Measurements from ENCODE around the gene PPIL6. TPM values are rescaled to one million over a fixed set of nuclear protein-coding genes. Genes with fewer than 3 reads are reported as not detected.

The PPIL6 gene
- total RNA-seq, 1 donor from 2014 or later = 4.2 TPM

DNA sequence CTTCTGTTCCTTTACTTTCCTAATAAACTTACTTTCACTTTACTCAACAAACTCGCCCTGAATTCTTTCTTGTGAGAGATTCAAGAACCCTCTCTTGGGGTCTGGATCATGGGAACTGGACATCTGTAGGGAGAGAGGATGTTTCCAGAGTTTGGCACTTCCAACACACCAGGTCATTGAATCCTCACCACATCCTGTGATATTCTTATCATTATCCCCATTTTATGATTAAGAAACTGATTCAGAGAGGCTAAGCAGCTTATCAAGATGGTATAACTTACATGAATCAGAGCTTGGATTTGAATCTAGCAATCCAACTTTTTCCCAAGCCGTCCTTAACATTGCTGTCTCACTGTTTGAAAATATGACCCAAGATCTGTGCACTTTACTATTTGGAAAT lies 15.5 kb downstream of the PPIL6 start:
- ATAC-seq (no peak), DNase-seq (no peak)
- H3K4me1 ChIP-seq = no peaks in the 10 kb centered on the region
- no peak overlapping the region for H3K27ac ChIP-seq
- intact Hi-C loops (cut with DNase I) = no loop called here
- H3K9me3 ChIP-seq = no peaks in the 10 kb centered on the region
- TF ChIP-seq, protein P1, sequence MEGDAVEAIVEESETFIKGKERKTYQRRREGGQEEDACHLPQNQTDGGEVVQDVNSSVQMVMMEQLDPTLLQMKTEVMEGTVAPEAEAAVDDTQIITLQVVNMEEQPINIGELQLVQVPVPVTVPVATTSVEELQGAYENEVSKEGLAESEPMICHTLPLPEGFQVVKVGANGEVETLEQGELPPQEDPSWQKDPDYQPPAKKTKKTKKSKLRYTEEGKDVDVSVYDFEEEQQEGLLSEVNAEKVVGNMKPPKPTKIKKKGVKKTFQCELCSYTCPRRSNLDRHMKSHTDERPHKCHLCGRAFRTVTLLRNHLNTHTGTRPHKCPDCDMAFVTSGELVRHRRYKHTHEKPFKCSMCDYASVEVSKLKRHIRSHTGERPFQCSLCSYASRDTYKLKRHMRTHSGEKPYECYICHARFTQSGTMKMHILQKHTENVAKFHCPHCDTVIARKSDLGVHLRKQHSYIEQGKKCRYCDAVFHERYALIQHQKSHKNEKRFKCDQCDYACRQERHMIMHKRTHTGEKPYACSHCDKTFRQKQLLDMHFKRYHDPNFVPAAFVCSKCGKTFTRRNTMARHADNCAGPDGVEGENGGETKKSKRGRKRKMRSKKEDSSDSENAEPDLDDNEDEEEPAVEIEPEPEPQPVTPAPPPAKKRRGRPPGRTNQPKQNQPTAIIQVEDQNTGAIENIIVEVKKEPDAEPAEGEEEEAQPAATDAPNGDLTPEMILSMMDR (IDR thresholded peaks at IDR 0.05) = no peak
- H3K27me3 ChIP-seq = no peaks in the 10 kb centered on the region
- no peaks in the 10 kb centered on the region for H3K36me3 ChIP-seq
- H3K4me3 ChIP-seq = no peak overlapping the region

DNA sequence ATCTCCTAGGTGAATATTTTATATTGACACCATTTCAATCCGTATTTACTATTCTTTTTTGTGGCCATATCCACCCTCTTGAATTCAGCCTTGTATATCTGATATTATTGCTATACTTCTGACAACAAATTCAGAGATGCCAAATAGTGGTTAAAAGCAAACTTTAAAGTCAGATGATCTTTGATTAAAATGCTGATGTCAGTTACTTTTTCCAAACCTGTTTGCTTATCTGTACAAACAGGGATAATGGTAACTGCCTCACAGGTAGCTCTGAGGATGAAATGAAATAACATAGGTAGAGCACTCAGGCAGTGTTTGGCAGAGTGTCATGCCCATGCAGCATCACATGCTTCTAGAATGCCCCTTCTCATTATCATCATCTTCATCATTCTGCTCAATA lies 19.2 kb downstream of the PPIL6 start:
- H3K27me3 ChIP-seq = no peaks in the 10 kb centered on the region
- no peak overlapping the region for H3K27ac ChIP-seq
- no peaks in the 10 kb centered on the region for H3K36me3 ChIP-seq
- no peak overlapping the region for H3K4me3 ChIP-seq
- intact Hi-C loops (cut with DNase I) = no loop called here
- DNase-seq (no peak), ATAC-seq (no peak)
- TF ChIP-seq, protein P1 (IDR thresholded peaks at IDR 0.05) = no peak
- no peaks in the 10 kb centered on the region for H3K4me1 ChIP-seq
- H3K9me3 ChIP-seq = no peaks in the 10 kb centered on the region

DNA sequence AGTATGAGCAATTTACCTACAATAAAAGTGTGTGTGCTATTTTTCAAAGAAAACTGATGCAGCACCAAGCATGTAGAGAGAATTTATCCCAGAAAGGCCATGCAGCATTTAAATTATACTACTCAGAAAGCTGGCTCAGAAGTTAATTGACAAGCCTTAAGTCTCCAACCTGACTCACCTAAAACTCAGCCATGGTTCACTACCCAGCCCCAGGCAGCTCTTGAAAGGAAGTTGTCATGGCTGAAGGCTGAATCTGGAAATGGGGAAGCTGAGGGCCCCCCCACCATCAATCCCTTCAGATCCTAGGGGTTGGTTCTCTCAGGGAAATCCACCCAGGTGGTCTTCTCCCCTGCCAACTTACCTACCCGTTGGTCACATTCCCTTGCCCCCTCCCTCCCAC lies 19.7 kb downstream of the PPIL6 start:
- no peaks in the 10 kb centered on the region for H3K36me3 ChIP-seq
- TF ChIP-seq, protein P1 (IDR thresholded peaks at IDR 0.05) = no peak
- no peak overlapping the region for H3K4me3 ChIP-seq
- no peak for ATAC-seq
- DNase-seq = no peak
- H3K27ac ChIP-seq = no peak overlapping the region
- no peaks in the 10 kb centered on the region for H3K4me1 ChIP-seq
- no peaks in the 10 kb centered on the region for H3K27me3 ChIP-seq
- intact Hi-C loops (cut with DNase I) = no loop called here
- no peaks in the 10 kb centered on the region for H3K9me3 ChIP-seq

DNA sequence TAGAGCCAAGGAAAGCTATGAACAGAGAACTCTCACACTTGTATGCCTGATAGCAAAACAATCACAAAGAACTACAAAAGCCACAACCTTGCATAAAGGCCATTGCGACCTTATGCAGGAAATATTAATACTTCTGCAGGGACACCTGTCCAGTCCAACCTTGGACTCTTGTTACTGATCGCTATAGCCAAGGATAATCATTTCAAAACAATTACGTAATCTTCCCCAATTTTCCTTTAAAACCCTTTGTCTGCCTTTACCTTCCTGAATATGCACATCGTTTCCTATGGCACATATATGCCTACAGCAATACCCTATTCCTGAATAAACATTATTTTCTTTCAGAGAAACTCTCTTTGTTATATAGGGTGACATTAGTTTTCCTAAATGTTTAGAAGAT lies 22.8 kb downstream of the PPIL6 start:
- Histone ChIP-seq H3K27ac (no peak overlapping the region), H3K27me3 (no peaks in the 10 kb centered on the region), H3K36me3 (no peaks in the 10 kb centered on the region), H3K9me3 (no peaks in the 10 kb centered on the region), H3K4me1 (no peaks in the 10 kb centered on the region), H3K4me3 (no peak overlapping the region)
- intact Hi-C loops (cut with DNase I) = no loop called here
- ATAC-seq = no peak
- TF ChIP-seq, protein P1 (IDR thresholded peaks at IDR 0.05) = no peak
- no peak for DNase-seq

DNA sequence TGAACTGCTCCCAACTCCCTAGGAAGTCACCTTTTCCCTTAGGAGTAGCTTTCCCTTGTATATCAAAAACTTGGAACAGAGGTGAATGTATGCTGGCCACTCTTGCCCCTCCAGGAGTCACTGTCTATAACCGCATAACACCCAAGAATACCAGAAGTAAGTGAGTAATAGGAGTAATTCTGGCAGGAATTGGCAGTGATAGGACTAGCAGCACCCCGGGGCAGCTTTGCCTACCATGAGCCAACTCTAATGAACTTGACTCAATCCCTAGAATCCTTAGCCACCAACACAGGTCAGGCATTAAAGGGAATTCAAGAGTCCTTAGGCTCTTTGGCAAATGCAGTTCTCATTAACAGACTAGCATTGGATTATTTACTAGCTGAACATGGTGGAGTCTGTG lies 29.4 kb downstream of the PPIL6 start:
- H3K4me3 ChIP-seq = no peak overlapping the region
- ATAC-seq (no peak), DNase-seq (no peak)
- no peaks in the 10 kb centered on the region for H3K27me3 ChIP-seq
- no peak overlapping the region for H3K27ac ChIP-seq
- TF ChIP-seq, protein P1 (IDR thresholded peaks at IDR 0.05) = no peak
- H3K9me3 ChIP-seq = no peaks in the 10 kb centered on the region
- H3K36me3 ChIP-seq = no peaks in the 10 kb centered on the region
- intact Hi-C loops (cut with DNase I) = no loop called here
- no peaks in the 10 kb centered on the region for H3K4me1 ChIP-seq

DNA sequence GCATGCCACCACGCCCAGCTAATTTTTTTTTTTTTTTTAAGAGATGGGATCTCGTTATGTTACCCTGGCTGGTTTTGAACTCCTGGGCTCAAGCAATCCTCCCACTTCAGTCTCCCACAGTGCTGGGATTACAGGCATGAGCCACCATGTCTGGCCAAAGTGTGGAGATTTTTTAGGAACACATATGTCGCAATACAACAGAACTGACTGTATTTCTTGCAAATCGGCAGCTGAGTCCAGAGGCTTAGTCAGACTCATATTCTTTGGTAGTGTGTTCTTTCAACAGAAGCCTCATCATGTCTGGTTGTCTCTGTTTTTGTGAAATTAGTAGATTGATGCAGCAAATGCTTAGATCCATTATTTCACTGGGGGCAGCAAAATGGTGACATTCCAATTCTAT lies 34.2 kb downstream of the PPIL6 start:
- intact Hi-C loops (cut with DNase I) = no loop called here
- DNase-seq (no peak), ATAC-seq (peak; percentile 62)
- no peaks in the 10 kb centered on the region for H3K4me1 ChIP-seq
- no peak overlapping the region for H3K27ac ChIP-seq
- H3K27me3 ChIP-seq = no peaks in the 10 kb centered on the region
- no peak overlapping the region for H3K4me3 ChIP-seq
- TF ChIP-seq, protein P1 (IDR thresholded peaks at IDR 0.05) = no peak
- H3K36me3 ChIP-seq = no peaks in the 10 kb centered on the region
- H3K9me3 ChIP-seq = no peaks in the 10 kb centered on the region
